Hippocampal formation (tissue), 2 donors: ENCODE results near the gene TASOR2.

ENCODE experiments used
- DNase-seq, 2 donors: peaks; one replicate each; lab custom pipeline; 2025; lab: John Stamatoyannopoulos, UW

Gene TASOR2

GRCh38 chr10:5683065-5683464 lies 1.6 kb upstream of the TASOR2 start:
- no peak for DNase-seq

- DNase-seq, result peak; percentile 48 to 62
These were observed 529 bp downstream of the TASOR2 start for GRCh38 chr10:5684971-5685763.

- DNase-seq, result no peak
These were observed 1.2 kb downstream of the TASOR2 start for GRCh38 chr10:5685764-5686240.

- DNase-seq, result no peak
These were observed 3.9 kb downstream of the TASOR2 start for GRCh38 chr10:5688587-5688986.

- DNase-seq, result no peak
These were observed 7.1 kb downstream of the TASOR2 start for GRCh38 chr10:5691786-5692185.

GRCh38 chr10:5692461-5693358 lies 8.1 kb downstream of the TASOR2 start:
- peak; percentile 16 to 29 for DNase-seq

- DNase-seq, result no peak
These were observed 9.9 kb downstream of the TASOR2 start for GRCh38 chr10:5694573-5694972.

- DNase-seq, result no peak
These were observed 12.7 kb downstream of the TASOR2 start for GRCh38 chr10:5697342-5697741.

GRCh38 chr10:5698062-5698461 lies 13.4 kb downstream of the TASOR2 start:
- DNase-seq, result no peak

GRCh38 chr10:5708356-5708755 lies 23.7 kb downstream of the TASOR2 start:
- no peak for DNase-seq

GRCh38 chr10:5709865-5710264 lies 25.2 kb downstream of the TASOR2 start:
- no peak for DNase-seq

- DNase-seq, result no peak
These were observed 26.2 kb downstream of the TASOR2 start for GRCh38 chr10:5710859-5711258.

GRCh38 chr10:5711642-5712041 lies 27.0 kb downstream of the TASOR2 start:
- DNase-seq, result no peak

GRCh38 chr10:5719546-5719945 lies 34.9 kb downstream of the TASOR2 start:
- no peak for DNase-seq

GRCh38 chr10:5720182-5720581 lies 35.5 kb downstream of the TASOR2 start:
- DNase-seq, result no peak

GRCh38 chr10:5723692-5724091 lies 39.1 kb downstream of the TASOR2 start:
- no peak for DNase-seq

GRCh38 chr10:5730766-5731165 lies 46.1 kb downstream of the TASOR2 start:
- no peak for DNase-seq

- DNase-seq, result no peak
These were observed 46.9 kb downstream of the TASOR2 start for GRCh38 chr10:5731559-5731958.

GRCh38 chr10:5732141-5732540 lies 47.5 kb downstream of the TASOR2 start:
- no peak for DNase-seq
